K562 (cell line): ENCODE data around the gene CENPT. TPM values are rescaled to one million over a fixed set of nuclear protein-coding genes. Genes with fewer than 3 reads are reported as not detected.
A peak's percentile ranks its signal among the peaks of the same experiment; 100 is the strongest.

Source experiments
- CREBBP ChIP-seq: IDR thresholded peaks from one replicate; pipeline ENCODE4 v1.6.1; 2012; ENCODE audit warnings: low read depth, mild to moderate bottlenecking, control low read depth, inconsistent platforms, low read length
- HDAC6 ChIP-seq: IDR thresholded peaks from 2 replicates; pipeline ENCODE4 v1.6.1; 2012; ENCODE audit warnings: low read depth, mild to moderate bottlenecking, control low read depth, inconsistent platforms, low read length, moderate library complexity
- JUNB ChIP-seq: fragments of 450-650 bp; formaldehyde crosslinking; conservative IDR thresholded peaks from 2 replicates; pipeline ENCODE4 v1.4.0; 2020; ENCODE audit warnings: mild to moderate bottlenecking
- KLF10 ChIP-seq: fragments of 250-450 bp; sonication (Bioruptor Pico); IDR thresholded peaks from 2 replicates; pipeline ENCODE4 v1.6.1; 2021; ENCODE audit warnings: matching md5 sums
- KLF6 ChIP-seq: fragments of 250-450 bp; sonication (Bioruptor Pico); IDR thresholded peaks from 2 replicates; pipeline ENCODE4 v1.4.0; 2020; ENCODE audit warnings: mild to moderate bottlenecking, moderate library complexity, borderline replicate concordance
- MTA1 ChIP-seq: fragments of 450-650 bp; IDR thresholded peaks from 2 replicates; pipeline ENCODE4 v1.6.1; 2017; ENCODE audit warnings: borderline replicate concordance
- MXI1 ChIP-seq: IDR thresholded peaks from 2 replicates; pipeline ENCODE4 v1.6.1; 2011; ENCODE audit warnings: low read depth, mild to moderate bottlenecking, improper control_type of control experiment, low read length
- NCOA4 ChIP-seq: fragments of 450-650 bp; IDR thresholded peaks from 2 replicates; pipeline ENCODE4 v1.6.1; 2018; ENCODE audit warnings: mild to moderate bottlenecking; ENCODE audit not compliant: partially characterized antibody
- NFXL1 ChIP-seq: fragments of 450-650 bp; formaldehyde crosslinking; IDR thresholded peaks from 2 replicates; pipeline ENCODE4 v1.4.0; 2021; ENCODE audit warnings: mild to moderate bottlenecking
- NR4A1 ChIP-seq, 2 experiments: fragments of 250-450 bp in 1 of 2; fragments of 450-650 bp in 1 of 2; sonication (Bioruptor Pico) in 1 of 2; IDR thresholded peaks; 2 replicates each; pipeline versions ENCODE4 v1.4.0 to v1.6.1; 2016 to 2020; ENCODE audit warnings: mild to moderate bottlenecking in 2 of 2, missing compliant biosample characterization in 1 of 2, missing genetic modification characterization in 1 of 2, moderate library complexity in 1 of 2
- PURB ChIP-seq: sonication (generic); formaldehyde crosslinking; IDR thresholded peaks from 2 replicates; pipeline ENCODE4 v1.9.0; 2021; ENCODE audit warnings: low read depth, mild to moderate bottlenecking, missing genetic modification reagents
- RFX7 ChIP-seq: fragments of 250-450 bp; sonication (Bioruptor Pico); IDR thresholded peaks from 2 replicates; pipeline ENCODE4 v1.5.1; 2021; ENCODE audit warnings: mild to moderate bottlenecking
- SOX6 ChIP-seq: fragments of 450-650 bp; IDR thresholded peaks from 2 replicates; pipeline ENCODE4 v1.6.1; 2014; ENCODE audit warnings: mild to moderate bottlenecking
- ZBTB40 ChIP-seq, 2 experiments: fragments of 450-650 bp in 1 of 2; sonication (generic) in 1 of 2; formaldehyde crosslinking in 1 of 2; IDR thresholded peaks; 2 replicates each; pipeline versions ENCODE4 v1.7.1 to v1.9.0; 2016 to 2022; ENCODE audit warnings: inconsistent platforms in 1 of 2, mild to moderate bottlenecking in 1 of 2, missing genetic modification reagents in 1 of 2
- ZFPM2 ChIP-seq: fragments of 250-450 bp; sonication (Bioruptor Pico); IDR thresholded peaks from 2 replicates; pipeline ENCODE4 v1.5.1; 2022; ENCODE audit warnings: mild to moderate bottlenecking
- ZNF212 ChIP-seq: fragments of 450-650 bp; formaldehyde crosslinking; IDR thresholded peaks from 2 replicates; pipeline ENCODE4 v1.4.0; 2020; ENCODE audit warnings: mild to moderate bottlenecking
- ZNF239 ChIP-seq: fragments of 250-450 bp; sonication (Bioruptor Pico); IDR thresholded peaks from 2 replicates; pipeline ENCODE4 v1.4.0; 2020; ENCODE audit warnings: mild to moderate bottlenecking
- ZNF263 ChIP-seq: sonication (generic); formaldehyde crosslinking; IDR thresholded peaks from 2 replicates; pipeline ENCODE4 v1.8.0; 2022; ENCODE audit warnings: mild to moderate bottlenecking, missing genetic modification reagents, borderline replicate concordance
- ZNF280A ChIP-seq: fragments of 450-650 bp; IDR thresholded peaks from 2 replicates; pipeline ENCODE4 v1.6.1; 2018; ENCODE audit warnings: mild to moderate bottlenecking, low read depth; ENCODE audit not compliant: partially characterized antibody
- polyA plus RNA-seq, 8 experiments: library from polyadenylated mRNA; depleted of rRNA in 4 of 8; stranded (reverse) in 5 of 8; unstranded in 3 of 8; fragments of >200 nt; fragmentation: Nextera tagmentation in 2 of 8; fragmentation: Illumina TruSeq in 1 of 8; extraction: Ambion mirVana in 2 of 8; extraction: Trizol in 1 of 8; gene quantifications; 2 replicates each; pipeline versions ENCODE4 v1.2.1 to v1.2.3, GENCODE V29; 2011 to 2014; ENCODE audit warnings: inconsistent platforms in 1 of 8, missing spikeins in 1 of 8
- total RNA-seq, 7 experiments: library from RNA; depleted of rRNA in 6 of 7; stranded (reverse); fragments of >200 nt in 6 of 7; fragmentation: Illumina TruSeq in 2 of 7; extraction: Trizol in 2 of 7; gene quantifications; 2 replicates each; pipeline versions ENCODE4 v1.2.1 to v1.2.3, GENCODE V29; 2011 to 2021; ENCODE audit warnings: low replicate concordance in 1 of 7

The CENPT gene
- total and polyA plus RNA-seq, 9 of the 15 experiments (the other 6 are each of a cell fraction or from before 2014, with no cell fraction given): 3.6 to 94.2 (median 44.1) TPM

GRCh38 chr16:67841816-67842508 is 5.5 kb downstream of the CENPT start, which contains the start of gene THAP11 (continued):
- TF ChIP-seq ZNF263 (CRISPR knock-in tag) (no peak; the same call in 1 of the 2 replicates), MXI1 (no peak), SOX6 (0 out of 2 replicates have a peak, but pooled peaks have one; percentile 6), HDAC6 (no peak), NR4A1 (CRISPR knock-in tag; IDR thresholded peaks at IDR 0.05) (no peak), NR4A1 (tag; IDR thresholded peaks at IDR 0.05) (no peak), NFXL1 (CRISPR knock-in tag) (no peak), MTA1 (no peak), RFX7 (CRISPR knock-in tag) (no peak), PURB (CRISPR knock-in tag) (no peak), JUNB (CRISPR knock-in tag) (no peak), KLF6 (CRISPR knock-in tag) (no peak), ZNF212 (no peak), NCOA4 (no peak), KLF10 (CRISPR knock-in tag) (no peak), ZNF239 (CRISPR knock-in tag) (no peak), CREBBP (no peak), ZNF280A (no peak), ZBTB40 (IDR thresholded peaks at IDR 0.05) (peak; percentile 93), ZBTB40 (CRISPR knock-in tag; IDR thresholded peaks at IDR 0.05) (no peak), ZFPM2 (CRISPR knock-in tag) (no peak)
